Measurements from ENCODE around the gene C1orf50. TPM values are rescaled to one million over a fixed set of nuclear protein-coding genes. Genes with fewer than 3 reads are reported as not detected.
"Not testable (repeated sequence)": the region's sequence is repeated elsewhere in the genome, so short reads cannot be mapped to it uniquely, and the experiment has no call there.

C1orf50 gene
- total RNA-seq (2021) (5.6 and 8.3 TPM in 2 replicates), Bru-seq, nascent RNA (percentile 62 among the genes with signal in this experiment), BruChase-seq, experiment 1, labeled RNA remaining after a 2-hour chase (percentile 69 among the genes with signal in this experiment), BruChase-seq, experiment 2, labeled RNA remaining after a 6-hour chase (percentile 74 among the genes with signal in this experiment)
- long read RNA-seq, full-length matches to known transcripts = 25 of 31 reads
- long read RNA-seq, partial matches to known transcripts = 0 of 31 reads
- long read RNA-seq, other reads (novel, unspliced or antisense) = 6 of 31 reads

DNA sequence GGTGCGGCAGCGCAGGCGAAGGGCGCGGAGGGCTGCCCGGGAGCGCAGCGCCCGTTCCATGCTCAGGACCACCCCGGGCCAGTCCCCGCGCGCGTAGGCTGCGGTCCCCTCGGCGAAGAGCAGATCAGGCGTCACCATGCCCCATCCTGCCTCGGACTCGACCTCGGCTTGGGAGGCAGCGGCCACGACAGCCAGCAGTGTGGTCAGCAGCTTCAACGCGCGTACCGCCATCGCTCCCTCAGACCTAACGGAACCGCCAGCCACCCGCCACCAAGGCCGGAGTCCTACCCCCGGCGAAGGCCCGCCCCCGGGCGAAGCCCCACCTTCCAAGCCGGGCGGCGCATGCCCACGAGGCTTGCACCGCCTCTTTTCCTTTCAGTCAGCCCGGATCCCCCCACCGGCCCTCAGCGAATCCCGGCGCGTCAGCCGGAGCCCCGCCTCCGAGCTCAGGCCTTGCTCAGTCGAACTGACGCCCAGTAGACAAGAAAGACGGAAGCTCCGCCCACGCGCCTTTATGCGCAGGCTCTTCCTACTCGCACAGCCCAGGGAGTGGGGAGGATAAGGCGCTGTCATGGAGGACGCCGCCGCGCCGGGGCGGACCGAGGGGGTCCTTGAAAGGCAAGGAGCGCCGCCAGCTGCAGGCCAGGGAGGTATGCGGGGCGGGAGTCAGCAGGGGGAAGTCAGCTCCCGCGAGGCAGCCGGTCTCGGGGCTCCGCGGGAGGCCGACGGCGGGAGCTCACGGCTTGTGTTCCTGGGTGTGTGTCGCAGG is at the start of gene C1orf50, which contains the start of gene P3H1:
TSS of gene C1orf50 (plus strand) at position 509 of the 769 bp plus-strand sequence. CDS start at position 572, 63 bp downstream.
TSS of gene P3H1 (minus strand) at position 288 of the 769 bp plus-strand sequence. CDS start at position 231, 57 bp downstream.
- H3F3A ChIP-seq (ENCODE audit: insufficient read depth, low read depth) = no peaks in the 10 kb centered on the region
- no peaks in the 10 kb centered on the region for H3K9me3 ChIP-seq (ENCODE audit: insufficient read depth, low read depth)
- peak within 1 kb of the TSS; percentile 86 for H3K4me3 ChIP-seq
- CTCF ChIA-PET = interaction anchor here (2.0 kb wide), 1 partner anchor 307 kb away, joined by 10 read pairs; no protein-coding TSS in a partner anchor
- H4K20me1 ChIP-seq (ENCODE audit: insufficient read depth) = no peaks in the 10 kb centered on the region
- H3K4me2 ChIP-seq = peak within 1 kb of the TSS; percentile 98
- no peaks in the 10 kb centered on the region for H3K9me2 ChIP-seq (ENCODE audit: insufficient read depth)
- TF ChIP-seq EZH2 (IDR thresholded peaks at IDR 0.05; ENCODE audit: low read depth) = no peak
- TF ChIP-seq, protein P1, sequence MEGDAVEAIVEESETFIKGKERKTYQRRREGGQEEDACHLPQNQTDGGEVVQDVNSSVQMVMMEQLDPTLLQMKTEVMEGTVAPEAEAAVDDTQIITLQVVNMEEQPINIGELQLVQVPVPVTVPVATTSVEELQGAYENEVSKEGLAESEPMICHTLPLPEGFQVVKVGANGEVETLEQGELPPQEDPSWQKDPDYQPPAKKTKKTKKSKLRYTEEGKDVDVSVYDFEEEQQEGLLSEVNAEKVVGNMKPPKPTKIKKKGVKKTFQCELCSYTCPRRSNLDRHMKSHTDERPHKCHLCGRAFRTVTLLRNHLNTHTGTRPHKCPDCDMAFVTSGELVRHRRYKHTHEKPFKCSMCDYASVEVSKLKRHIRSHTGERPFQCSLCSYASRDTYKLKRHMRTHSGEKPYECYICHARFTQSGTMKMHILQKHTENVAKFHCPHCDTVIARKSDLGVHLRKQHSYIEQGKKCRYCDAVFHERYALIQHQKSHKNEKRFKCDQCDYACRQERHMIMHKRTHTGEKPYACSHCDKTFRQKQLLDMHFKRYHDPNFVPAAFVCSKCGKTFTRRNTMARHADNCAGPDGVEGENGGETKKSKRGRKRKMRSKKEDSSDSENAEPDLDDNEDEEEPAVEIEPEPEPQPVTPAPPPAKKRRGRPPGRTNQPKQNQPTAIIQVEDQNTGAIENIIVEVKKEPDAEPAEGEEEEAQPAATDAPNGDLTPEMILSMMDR (conservative IDR thresholded peaks at IDR 0.05) = no peak
- intact Hi-C loops (cut with micrococcal nuclease; ENCODE audit: unreplicated experiment) = loop anchor here (2.0 to 10.0 kb wide), 5 partner anchors 50 to 1332 kb away; partner anchors contain the start of genes ERMAP, GUCA2A and SVBP
- H3K36me3 ChIP-seq (ENCODE audit: low read depth) = no peaks in the 10 kb centered on the region
- H3K27me3 ChIP-seq (ENCODE audit: insufficient read depth, low read depth) = no peaks in the 10 kb centered on the region
- peaks cover 30% of the 10 kb centered on the region for H3K79me2 ChIP-seq (ENCODE audit: low read depth)
- BruUV-seq (replicated peaks) = no TSS peak
- H2AFZ ChIP-seq = peak within 1 kb of the TSS; percentile 97
- no peak within 1 kb of the TSS for H3K27ac ChIP-seq
- peak; percentile 96 to 100 for DNase-seq
- POLR2A ChIA-PET (ENCODE audit: unreplicated experiment) = interaction anchor here (0.6 to 1.6 kb wide), 10 partner anchors 49 to 1087 kb away, joined by 3 to 8 read pairs (median 4); partner anchors contain the start of gene YBX1
- peaks cover 24% of the 10 kb centered on the region for H3K4me1 ChIP-seq (replicated peaks; ENCODE audit: insufficient read depth)

DNA sequence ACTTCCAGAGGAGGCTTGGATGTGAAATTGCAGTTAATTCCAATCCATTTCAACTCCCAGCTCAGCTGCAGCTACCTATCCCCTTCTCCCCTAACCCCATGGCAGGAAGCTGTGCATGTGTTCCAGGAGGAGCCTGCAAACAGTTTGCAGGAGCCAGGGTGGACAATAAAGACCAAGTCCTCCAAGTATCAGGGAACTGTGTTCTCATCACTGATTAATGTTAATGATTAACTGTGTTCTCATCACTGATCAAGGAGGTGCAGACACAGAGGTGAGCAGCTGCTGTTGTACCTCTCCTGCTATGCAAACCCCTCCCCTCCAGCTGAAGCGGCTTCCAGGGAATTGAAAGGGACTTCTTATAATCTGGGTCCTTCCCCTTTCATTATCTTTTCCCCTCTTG is 46.2 kb upstream of the C1orf50 start:
- H3F3A ChIP-seq (ENCODE audit: insufficient read depth, low read depth) = no peaks in the 10 kb centered on the region
- no peak for TF ChIP-seq EZH2 (IDR thresholded peaks at IDR 0.05; ENCODE audit: low read depth)
- TF ChIP-seq, protein P1 (conservative IDR thresholded peaks at IDR 0.05) = no peak
- H3K4me3 ChIP-seq = no peak overlapping the region
- H4K20me1 ChIP-seq (ENCODE audit: insufficient read depth) = no peaks in the 10 kb centered on the region
- ChIA-PET CTCF (no interaction called here), POLR2A (ENCODE audit: unreplicated experiment) (no interaction called here)
- no TSS peak for BruUV-seq (replicated peaks)
- no peaks in the 10 kb centered on the region for H3K79me2 ChIP-seq (ENCODE audit: low read depth)
- DNase-seq = no peak
- intact Hi-C loops (cut with micrococcal nuclease; ENCODE audit: unreplicated experiment) = no loop called here
- H3K9me3 ChIP-seq (ENCODE audit: insufficient read depth, low read depth) = no peaks in the 10 kb centered on the region
- H3K27me3 ChIP-seq (ENCODE audit: insufficient read depth, low read depth) = no peaks in the 10 kb centered on the region
- no peak overlapping the region for H3K27ac ChIP-seq
- no peaks in the 10 kb centered on the region for H3K36me3 ChIP-seq (ENCODE audit: low read depth)
- no peaks in the 10 kb centered on the region for H3K9me2 ChIP-seq (ENCODE audit: insufficient read depth)
- H3K4me1 ChIP-seq (replicated peaks; ENCODE audit: insufficient read depth) = no peaks in the 10 kb centered on the region
- H2AFZ ChIP-seq = no peak overlapping the region
- H3K4me2 ChIP-seq = no peak overlapping the region

DNA sequence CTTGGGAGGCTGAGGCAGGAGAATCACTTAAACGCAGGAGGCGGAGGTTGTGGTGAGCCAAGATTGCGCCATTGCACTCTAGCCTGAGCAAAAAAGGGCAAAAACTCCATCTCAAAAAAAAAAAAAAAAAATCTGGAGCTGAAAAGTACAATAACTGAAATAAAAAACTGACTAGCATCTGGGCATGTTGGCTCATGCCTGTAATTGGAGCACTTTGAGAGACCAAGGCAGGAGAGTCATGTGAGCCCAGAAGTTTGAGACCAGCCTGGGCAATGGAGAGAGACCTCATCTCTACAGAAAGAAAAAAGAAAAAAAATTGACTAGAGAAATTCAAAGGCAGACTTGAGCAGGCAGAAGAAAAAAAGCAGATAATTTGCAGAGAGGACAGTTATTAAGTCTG is 45.1 kb upstream of the C1orf50 start:
- H3F3A ChIP-seq (ENCODE audit: insufficient read depth, low read depth) = no peaks in the 10 kb centered on the region
- BruUV-seq (replicated peaks) = no TSS peak
- CTCF ChIA-PET = no interaction called here
- TF ChIP-seq, protein P1 (conservative IDR thresholded peaks at IDR 0.05) = no peak
- no peak for TF ChIP-seq EZH2 (IDR thresholded peaks at IDR 0.05; ENCODE audit: low read depth)
- no peak overlapping the region for H3K4me2 ChIP-seq
- H3K4me3 ChIP-seq = no peak overlapping the region
- H3K79me2 ChIP-seq (ENCODE audit: low read depth) = no peaks in the 10 kb centered on the region
- intact Hi-C loops (cut with micrococcal nuclease; ENCODE audit: unreplicated experiment) = no loop called here
- no peaks in the 10 kb centered on the region for H3K27me3 ChIP-seq (ENCODE audit: insufficient read depth, low read depth)
- DNase-seq = no peak
- no peaks in the 10 kb centered on the region for H3K9me3 ChIP-seq (ENCODE audit: insufficient read depth, low read depth)
- POLR2A ChIA-PET (ENCODE audit: unreplicated experiment) = no interaction called here
- no peaks in the 10 kb centered on the region for H3K4me1 ChIP-seq (replicated peaks; ENCODE audit: insufficient read depth)
- no peak overlapping the region for H2AFZ ChIP-seq
- no peak overlapping the region for H3K27ac ChIP-seq
- no peaks in the 10 kb centered on the region for H3K9me2 ChIP-seq (ENCODE audit: insufficient read depth)
- H3K36me3 ChIP-seq (ENCODE audit: low read depth) = no peaks in the 10 kb centered on the region
- no peaks in the 10 kb centered on the region for H4K20me1 ChIP-seq (ENCODE audit: insufficient read depth)

DNA sequence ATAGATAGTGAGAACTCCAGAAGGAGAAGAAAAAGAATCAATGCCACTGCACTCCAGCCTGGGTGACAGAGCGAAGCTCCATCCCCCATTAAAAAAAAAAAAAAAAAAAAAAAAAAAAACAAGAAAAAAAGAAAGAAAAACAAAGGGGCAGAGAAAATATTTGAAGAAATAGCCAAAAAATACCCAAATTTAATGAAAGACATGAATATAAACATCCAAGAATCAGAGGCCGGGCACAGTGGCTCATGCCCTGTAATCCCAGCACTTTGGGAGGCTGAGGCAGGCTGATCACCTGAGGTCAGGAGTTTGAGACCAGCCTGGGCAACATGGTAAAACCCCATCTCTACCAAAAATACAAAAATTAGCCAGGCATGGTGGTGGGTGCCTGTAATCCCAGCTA is 44.6 kb upstream of the C1orf50 start:
- POLR2A ChIA-PET (ENCODE audit: unreplicated experiment); BruUV-seq (replicated peaks); H2AFZ ChIP-seq; intact Hi-C loops (cut with micrococcal nuclease; ENCODE audit: unreplicated experiment); H4K20me1 ChIP-seq (ENCODE audit: insufficient read depth); H3K79me2 ChIP-seq (ENCODE audit: low read depth); H3K9me3 ChIP-seq (ENCODE audit: insufficient read depth, low read depth); H3K27ac ChIP-seq; H3K4me1 ChIP-seq (replicated peaks; ENCODE audit: insufficient read depth); H3K4me3 ChIP-seq; H3K4me2 ChIP-seq; H3K27me3 ChIP-seq (ENCODE audit: insufficient read depth, low read depth); H3K9me2 ChIP-seq (ENCODE audit: insufficient read depth); H3K36me3 ChIP-seq (ENCODE audit: low read depth); H3F3A ChIP-seq (ENCODE audit: insufficient read depth, low read depth); DNase-seq: not testable (repeated sequence)
- CTCF ChIA-PET = interaction anchor here (0.5 kb wide), 1 partner anchor 1382 kb away, joined by 4 read pairs; no protein-coding TSS in a partner anchor

Data from PC-9 (cell line).